HUES6 (cell line): ENCODE measurements around the gene MBD6.
"Not testable (repeated sequence)": the region's sequence is repeated elsewhere in the genome, so short reads cannot be mapped to it uniquely, and the experiment has no call there.

Experiments
- H3K27ac ChIP-seq: 2 replicates; pipeline ENCODE4 v1.7.0; 2013; ENCODE audit warnings: low read depth, mild to moderate bottlenecking, low read length, inconsistent platforms
- H3K27me3 ChIP-seq: 2 replicates; pipeline ENCODE4 v1.6.1; 2013; ENCODE audit warnings: low read length; ENCODE audit not compliant: control insufficient read depth, insufficient read depth
- H3K36me3 ChIP-seq: 2 replicates; pipeline ENCODE4 v1.6.1; 2013; ENCODE audit warnings: low read length; ENCODE audit not compliant: control insufficient read depth, insufficient read depth
- H3K4me1 ChIP-seq: 2 replicates; pipeline ENCODE4 v1.6.1; 2013; ENCODE audit warnings: low read length; ENCODE audit not compliant: control insufficient read depth, insufficient read depth
- H3K4me3 ChIP-seq: 2 replicates; pipeline ENCODE4 v1.5.1; 2013; ENCODE audit warnings: low read depth, low read length
- H3K9ac ChIP-seq: one replicate; pipeline ENCODE4 v1.6.1; 2013; ENCODE audit warnings: mild to moderate bottlenecking, low read length
- H3K9me3 ChIP-seq: 2 replicates; pipeline ENCODE4 v1.6.1; 2013; ENCODE audit warnings: low read depth, low read length; ENCODE audit not compliant: control insufficient read depth, insufficient read depth

Gene MBD6

GRCh38 chr12:57511161-57511560 lies 11.5 kb upstream of the MBD6 start:
- Histone ChIP-seq H3K9me3 (no peaks in the 10 kb centered on the region), H3K27ac (no peak overlapping the region), H3K4me3 (no peak overlapping the region), H3K27me3 (no peaks in the 10 kb centered on the region), H3K9ac (no peak overlapping the region), H3K36me3 (peaks cover 81% of the 10 kb centered on the region), H3K4me1 (no peaks in the 10 kb centered on the region)

DNA sequence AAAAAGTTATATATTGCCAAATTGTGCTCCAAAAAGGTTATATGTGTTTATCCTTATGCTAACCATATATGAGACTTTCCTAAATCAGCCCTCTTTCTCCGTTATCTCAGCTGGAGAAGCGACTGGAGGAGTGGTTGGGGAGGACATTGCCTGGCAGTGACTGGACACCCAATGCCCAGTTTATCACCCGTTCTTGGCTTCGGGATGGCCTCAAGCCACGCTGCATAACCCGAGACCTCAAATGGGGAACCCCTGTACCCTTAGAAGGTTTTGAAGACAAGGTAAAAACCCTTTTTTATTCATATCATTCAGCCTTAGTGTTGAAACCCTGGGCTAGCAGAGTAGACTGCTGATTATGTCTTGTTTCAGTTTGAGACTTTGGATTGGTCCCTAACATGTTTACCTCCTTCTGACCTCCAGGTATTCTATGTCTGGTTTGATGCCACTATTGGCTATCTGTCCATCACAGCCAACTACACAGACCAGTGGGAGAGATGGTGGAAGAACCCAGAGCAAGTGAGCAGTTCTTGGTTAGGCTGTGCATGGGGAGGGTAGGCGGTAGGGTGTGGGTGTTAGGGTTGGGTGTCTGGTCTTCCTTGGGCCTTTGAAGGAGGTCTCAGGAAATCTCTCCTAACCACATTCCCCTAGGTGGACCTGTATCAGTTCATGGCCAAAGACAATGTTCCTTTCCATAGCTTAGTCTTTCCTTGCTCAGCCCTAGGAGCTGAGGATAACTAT lies 10.9 kb upstream of the MBD6 start:
- H3K4me3 ChIP-seq = no peak overlapping the region
- H3K27ac ChIP-seq = no peak overlapping the region
- H3K36me3 ChIP-seq = peaks cover 81% of the 10 kb centered on the region
- H3K9ac ChIP-seq = no peak overlapping the region
- H3K27me3 ChIP-seq = no peaks in the 10 kb centered on the region
- H3K4me1 ChIP-seq = no peaks in the 10 kb centered on the region
- no peaks in the 10 kb centered on the region for H3K9me3 ChIP-seq

GRCh38 chr12:57512665-57513064 lies 10.0 kb upstream of the MBD6 start:
- no peaks in the 10 kb centered on the region for H3K4me1 ChIP-seq
- no peaks in the 10 kb centered on the region for H3K9me3 ChIP-seq
- no peaks in the 10 kb centered on the region for H3K27me3 ChIP-seq
- H3K27ac ChIP-seq = no peak overlapping the region
- peaks cover 90% of the 10 kb centered on the region for H3K36me3 ChIP-seq
- no peak overlapping the region for H3K4me3 ChIP-seq
- H3K9ac ChIP-seq = no peak overlapping the region

DNA sequence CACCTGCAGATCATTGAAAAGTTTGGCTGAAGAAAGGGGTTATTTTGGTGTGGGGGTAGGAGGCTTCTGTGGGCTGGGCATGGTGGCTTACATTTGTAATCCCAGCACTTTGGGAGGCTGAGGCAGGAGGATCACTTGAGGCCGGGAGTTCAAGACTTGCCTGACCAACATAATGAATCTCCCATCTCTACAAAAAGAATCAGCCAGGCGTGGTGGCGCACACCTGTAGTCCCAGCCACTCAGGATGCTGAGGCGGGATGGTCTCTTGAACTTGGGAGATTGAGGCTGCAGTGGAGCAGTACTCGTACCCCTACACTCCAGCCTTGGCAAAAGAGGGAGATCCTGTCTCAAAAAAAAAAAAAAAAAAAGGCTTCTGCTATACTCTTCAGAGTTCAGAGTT lies 9.4 kb upstream of the MBD6 start:
- Histone ChIP-seq H3K4me3 (no peak overlapping the region), H3K9ac (no peak overlapping the region), H3K27me3 (no peaks in the 10 kb centered on the region), H3K36me3 (peaks cover 96% of the 10 kb centered on the region), H3K27ac (no peak overlapping the region), H3K9me3 (no peaks in the 10 kb centered on the region), H3K4me1 (peaks cover 3% of the 10 kb centered on the region; the same call in 1 of the 2 replicates)

DNA sequence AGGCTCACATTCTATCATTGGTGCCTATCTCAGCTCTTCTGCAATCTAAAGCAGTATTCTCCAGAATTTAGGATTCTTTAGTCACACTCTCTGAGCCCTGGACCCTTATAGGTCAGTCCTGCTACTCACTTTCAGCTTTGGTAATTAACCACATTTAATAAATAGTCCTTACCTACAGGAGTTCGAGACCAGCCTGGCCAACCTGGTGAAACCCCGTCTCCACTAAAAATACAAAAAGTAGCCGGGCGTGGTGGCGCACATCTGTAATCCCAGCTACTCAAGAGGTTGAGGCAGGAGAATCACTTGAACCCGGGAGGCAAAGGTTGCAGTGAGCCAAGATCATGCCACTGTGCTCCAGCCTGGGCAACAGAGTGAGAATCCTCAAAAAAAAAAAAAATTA lies 8.9 kb upstream of the MBD6 start:
- not testable (repeated sequence) for H3K27me3 ChIP-seq, H3K9me3 ChIP-seq, H3K9ac ChIP-seq, H3K27ac ChIP-seq, H3K4me3 ChIP-seq, H3K4me1 ChIP-seq
- H3K36me3 ChIP-seq = peaks cover 97% of the 10 kb centered on the region

DNA sequence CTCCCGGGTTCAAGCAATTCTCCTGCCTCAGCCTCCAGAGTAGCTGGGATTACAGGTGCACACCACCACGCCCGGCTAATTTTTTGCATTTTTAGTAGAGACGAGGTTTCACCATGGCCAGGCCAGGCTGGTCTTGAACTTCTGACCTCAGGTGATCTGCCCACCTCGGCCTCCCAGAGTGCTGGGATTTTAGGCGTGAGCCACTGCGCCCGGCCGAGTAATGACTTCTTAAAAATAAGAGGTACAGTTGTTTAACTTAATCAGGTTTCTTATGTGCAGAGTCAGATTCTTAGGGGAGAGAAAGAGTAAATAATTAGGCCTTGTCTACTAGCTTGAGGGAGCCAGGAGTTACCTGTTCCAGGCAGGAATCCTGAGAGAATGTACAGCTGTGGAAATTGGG lies 8.4 kb upstream of the MBD6 start:
- H3K4me3 ChIP-seq, H3K27me3 ChIP-seq, H3K9me3 ChIP-seq, H3K9ac ChIP-seq, H3K27ac ChIP-seq: not testable (repeated sequence)
- Histone ChIP-seq H3K4me1 (peaks cover 13% of the 10 kb centered on the region; the same call in 1 of the 2 replicates), H3K36me3 (peaks cover 96% of the 10 kb centered on the region)

DNA sequence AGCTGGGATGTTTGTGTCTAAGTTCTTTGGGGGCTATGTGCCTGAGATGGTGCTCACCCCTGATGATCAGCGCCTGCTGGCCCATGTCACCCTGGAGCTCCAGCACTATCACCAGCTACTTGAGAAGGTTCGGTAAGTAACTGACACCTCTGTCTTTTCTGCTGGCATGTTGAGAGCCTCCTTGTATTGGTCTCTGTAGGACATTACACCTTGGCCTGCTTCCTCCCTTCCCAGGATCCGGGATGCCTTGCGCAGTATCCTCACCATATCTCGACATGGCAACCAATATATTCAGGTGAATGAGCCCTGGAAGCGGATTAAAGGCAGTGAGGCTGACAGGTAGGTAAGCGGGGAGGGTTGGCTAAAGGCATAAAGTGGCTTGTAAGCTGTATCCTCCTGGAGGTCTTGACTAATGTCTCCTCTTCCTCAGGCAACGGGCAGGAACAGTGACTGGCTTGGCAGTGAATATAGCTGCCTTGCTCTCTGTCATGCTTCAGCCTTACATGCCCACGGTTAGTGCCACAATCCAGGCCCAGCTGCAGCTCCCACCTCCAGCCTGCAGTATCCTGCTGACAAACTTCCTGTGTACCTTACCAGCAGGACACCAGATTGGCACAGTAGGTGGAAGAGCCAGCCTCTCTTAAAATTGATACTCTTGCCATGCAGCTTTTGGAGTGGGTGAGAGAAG lies 7.8 kb upstream of the MBD6 start:
- Histone ChIP-seq H3K4me1 (peaks cover 13% of the 10 kb centered on the region; the same call in 1 of the 2 replicates), H3K9me3 (no peaks in the 10 kb centered on the region), H3K27ac (no peak overlapping the region), H3K27me3 (no peaks in the 10 kb centered on the region), H3K9ac (no peak overlapping the region), H3K4me3 (no peak overlapping the region), H3K36me3 (peaks cover 95% of the 10 kb centered on the region)

DNA sequence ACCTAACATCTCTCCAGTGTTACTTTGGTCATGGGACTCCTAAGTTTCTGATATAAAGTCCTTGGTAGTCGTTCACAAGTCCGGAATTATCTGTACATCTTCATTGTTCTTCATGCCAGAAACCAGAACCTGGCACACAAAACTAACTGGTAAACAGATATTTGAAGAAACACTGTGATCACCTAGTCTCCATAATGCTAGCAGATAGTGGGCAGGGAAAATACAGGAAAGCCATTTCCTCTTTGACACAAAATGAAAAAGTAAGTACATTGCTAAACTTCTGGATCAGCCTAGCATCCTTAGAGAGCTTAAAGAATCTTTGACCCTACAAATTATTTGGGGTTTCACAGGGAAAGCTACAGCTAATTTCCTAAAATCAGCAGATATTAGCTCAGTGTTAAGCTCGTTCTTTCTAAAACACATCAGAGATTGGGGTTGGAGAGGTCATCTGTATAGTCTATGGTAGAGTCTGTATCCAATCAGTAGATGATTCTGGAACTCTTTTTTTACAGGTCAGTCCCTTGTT lies 7.2 kb upstream of the MBD6 start:
- Histone ChIP-seq H3K4me3 (no peak overlapping the region), H3K27ac (no peak overlapping the region), H3K9ac (no peak overlapping the region), H3K27me3 (no peaks in the 10 kb centered on the region), H3K4me1 (peaks cover 13% of the 10 kb centered on the region; the same call in 1 of the 2 replicates), H3K36me3 (peaks cover 90% of the 10 kb centered on the region), H3K9me3 (no peaks in the 10 kb centered on the region)

DNA sequence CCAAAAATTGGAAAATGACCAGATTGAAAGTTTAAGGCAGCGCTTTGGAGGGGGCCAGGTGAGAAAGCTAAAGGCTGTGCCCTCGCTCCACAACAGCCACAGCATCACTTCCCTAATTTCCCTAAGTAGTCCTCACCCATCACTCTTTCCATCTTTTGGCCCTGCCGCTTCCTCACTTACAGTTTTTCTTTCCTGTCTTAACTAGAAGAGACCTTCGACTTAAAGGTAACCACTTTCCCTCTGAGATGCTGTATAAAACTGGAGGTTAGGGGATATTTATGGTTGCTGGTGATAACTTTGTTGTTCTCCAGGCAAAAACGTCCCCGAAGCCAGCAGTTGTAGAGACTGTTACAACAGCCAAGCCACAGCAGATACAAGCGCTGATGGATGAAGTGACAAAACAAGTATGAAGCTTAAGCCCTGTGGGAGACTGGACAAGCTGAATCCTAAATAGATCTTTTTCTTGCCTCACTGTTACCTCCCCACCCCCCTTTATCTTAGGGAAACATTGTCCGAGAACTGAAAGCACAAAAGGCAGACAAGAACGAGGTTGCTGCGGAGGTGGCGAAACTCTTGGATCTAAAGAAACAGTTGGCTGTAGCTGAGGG lies 6.6 kb upstream of the MBD6 start:
- H3K9me3 ChIP-seq = no peaks in the 10 kb centered on the region
- H3K36me3 ChIP-seq = peaks cover 84% of the 10 kb centered on the region
- peaks cover 13% of the 10 kb centered on the region; the same call in 1 of the 2 replicates for H3K4me1 ChIP-seq
- H3K27ac ChIP-seq = no peak overlapping the region
- H3K27me3 ChIP-seq = no peaks in the 10 kb centered on the region
- no peak overlapping the region for H3K9ac ChIP-seq
- H3K4me3 ChIP-seq = no peak overlapping the region

DNA sequence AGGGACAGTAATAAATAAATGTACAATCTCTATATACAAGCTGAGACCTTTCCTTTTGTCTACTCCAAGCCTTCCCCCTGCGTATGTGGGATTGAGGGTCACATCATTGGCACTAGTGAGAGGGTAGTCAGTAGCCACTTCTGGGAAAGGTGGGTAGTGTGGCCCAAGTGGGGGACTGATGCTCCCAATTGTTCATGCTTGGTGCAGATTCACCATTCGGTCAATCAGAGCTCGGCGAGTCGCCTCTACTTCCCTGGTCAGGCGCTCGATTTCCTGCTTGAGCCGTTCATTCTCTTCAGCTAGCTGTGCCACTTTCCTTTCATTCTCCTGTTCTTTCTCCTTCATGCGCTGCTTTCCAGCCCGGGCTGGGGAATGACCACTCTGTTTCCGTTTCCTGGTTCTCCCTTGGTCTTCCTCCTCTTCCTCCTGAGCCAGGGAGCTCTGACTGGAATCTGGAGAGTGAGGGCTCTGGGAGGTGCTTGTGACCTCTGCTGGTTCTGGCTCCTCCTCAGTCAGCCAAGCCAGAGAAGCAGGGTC lies 5.9 kb upstream of the MBD6 start:
- peaks cover 78% of the 10 kb centered on the region for H3K36me3 ChIP-seq
- H3K27me3 ChIP-seq = no peaks in the 10 kb centered on the region
- H3K9me3 ChIP-seq = no peaks in the 10 kb centered on the region
- H3K4me1 ChIP-seq = peaks cover 17% of the 10 kb centered on the region
- H3K9ac ChIP-seq = no peak overlapping the region
- no peak overlapping the region for H3K27ac ChIP-seq
- H3K4me3 ChIP-seq = no peak overlapping the region

DNA sequence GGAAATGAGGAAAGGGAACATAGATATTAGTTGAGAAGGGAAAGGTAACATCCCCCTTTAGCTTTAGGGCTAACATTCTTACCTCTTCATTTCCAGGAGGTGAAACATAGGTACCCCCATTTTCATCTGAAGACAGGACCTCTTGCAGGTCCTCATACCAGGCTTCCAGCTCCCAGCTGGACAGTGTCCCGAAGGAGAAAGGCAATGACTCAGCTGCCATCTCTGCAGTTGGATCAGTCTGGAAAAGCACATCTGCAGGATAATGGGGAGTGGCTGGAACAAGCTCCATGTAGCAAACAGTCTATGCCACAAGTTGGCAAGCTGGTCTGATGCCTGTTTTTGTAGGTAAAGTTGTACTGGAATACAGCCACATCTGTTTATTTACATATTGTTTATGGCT lies 5.4 kb upstream of the MBD6 start:
- no peaks in the 10 kb centered on the region for H3K9me3 ChIP-seq
- no peaks in the 10 kb centered on the region for H3K27me3 ChIP-seq
- peaks cover 19% of the 10 kb centered on the region for H3K4me1 ChIP-seq
- H3K4me3 ChIP-seq = no peak overlapping the region
- no peak overlapping the region for H3K9ac ChIP-seq
- H3K27ac ChIP-seq = no peak overlapping the region
- peaks cover 73% of the 10 kb centered on the region for H3K36me3 ChIP-seq
